Neural progenitor cell (in vitro differentiated cells): Measurements from ENCODE around the gene KRT15. TPM values are rescaled to one million over a fixed set of nuclear protein-coding genes. Genes with fewer than 3 reads are reported as not detected.
A peak's percentile ranks its signal among the peaks of the same experiment; 100 is the strongest.

Experiments used
- DNase-seq: peaks from one replicate; pipeline ENCODE4 v3.0.0-alpha.2; 2016; ENCODE audit warnings: low spot score
- H2AFZ ChIP-seq: fragments of 200-600 bp; sonication (generic); replicated peaks from 2 replicates; pipeline ENCODE4 v1.6.1; 2016; ENCODE audit warnings: antibody characterized with exemption
- H3F3A ChIP-seq: fragments of 200-600 bp; sonication (generic); 2 replicates; pipeline ENCODE4 v1.6.1; 2016; ENCODE audit warnings: antibody characterized with exemption, low read depth
- H3K27ac ChIP-seq: fragments of 200-600 bp; sonication (generic); 2 replicates; pipeline ENCODE4 v1.5.1; 2016; ENCODE audit warnings: mild to moderate bottlenecking
- H3K27me3 ChIP-seq: fragments of 200-600 bp; sonication (generic); 2 replicates; pipeline ENCODE4 v1.6.1; 2016; ENCODE audit warnings: mild to moderate bottlenecking, moderate library complexity
- H3K36me3 ChIP-seq: fragments of 200-600 bp; sonication (generic); 2 replicates; pipeline ENCODE4 v1.5.1; 2016
- H3K4me1 ChIP-seq: fragments of 200-600 bp; sonication (generic); 2 replicates; pipeline ENCODE4 v1.6.1; 2016; ENCODE audit warnings: mixed run types
- H3K4me2 ChIP-seq: fragments of 200-600 bp; sonication (generic); 2 replicates; pipeline ENCODE4 v1.6.1; 2016
- H3K4me3 ChIP-seq: fragments of 200-600 bp; sonication (generic); 2 replicates; pipeline ENCODE4 v1.5.1; 2016
- H3K79me2 ChIP-seq: fragments of 200-600 bp; sonication (generic); 2 replicates; pipeline ENCODE4 v1.6.1; 2016; ENCODE audit warnings: low read depth
- H3K9ac ChIP-seq: fragments of 200-600 bp; sonication (generic); 2 replicates; pipeline ENCODE4 v1.6.1; 2016
- H3K9me3 ChIP-seq: fragments of 200-600 bp; sonication (generic); 2 replicates; pipeline ENCODE4 v1.5.1; 2016; ENCODE audit warnings: low read depth
- H4K20me1 ChIP-seq: fragments of 200-600 bp; sonication (generic); 2 replicates; pipeline ENCODE4 v1.6.1; 2016; ENCODE audit warnings: low read depth
- H3K27ac Mint-ChIP-seq: 3 replicates; pipeline ENCODE4 v1.8.0; 2021; ENCODE audit warnings: mixed read lengths
- H3K27me3 Mint-ChIP-seq: 2 replicates; pipeline ENCODE4 v1.8.0; 2022; ENCODE audit warnings: low read depth, mild to moderate bottlenecking, inconsistent platforms, moderate library complexity, mixed read lengths; ENCODE audit not compliant: insufficient read depth
- H3K36me3 Mint-ChIP-seq: 3 replicates; pipeline ENCODE4 v1.8.0; 2021; ENCODE audit warnings: mixed read lengths
- H3K4me1 Mint-ChIP-seq: 3 replicates; pipeline ENCODE4 v1.8.0; 2021; ENCODE audit warnings: mixed read lengths
- H3K4me3 Mint-ChIP-seq: 3 replicates; pipeline ENCODE4 v1.8.0; 2021; ENCODE audit warnings: mild to moderate bottlenecking, moderate library complexity, mixed read lengths
- H3K9me3 Mint-ChIP-seq: 3 replicates; pipeline ENCODE4 v1.8.0; 2020; ENCODE audit warnings: mixed read lengths
- EZH2 ChIP-seq: fragments of 200-600 bp; sonication (generic); IDR thresholded peaks from 2 replicates; pipeline ENCODE4 v1.6.1; 2017; ENCODE audit warnings: antibody characterized with exemption, mild to moderate bottlenecking, moderate library complexity
- EZH2phosphoT487 ChIP-seq: fragments of 200-600 bp; sonication (generic); IDR thresholded peaks from 2 replicates; pipeline ENCODE4 v1.6.1; 2017; ENCODE audit warnings: antibody characterized with exemption
- total RNA-seq: library from RNA; depleted of rRNA; stranded (reverse); fragments of >200 nt; gene quantifications from 2 replicates; pipeline ENCODE4 v1.2.3, GENCODE V29; 2015; ENCODE audit warnings: low replicate concordance
- TF ChIP-seq, protein P1 (sequence below): fragments of 200-600 bp; sonication (generic); IDR thresholded peaks from 2 replicates; pipeline ENCODE4 v1.5.1; 2017; ENCODE audit warnings: antibody characterized with exemption, mild to moderate bottlenecking

KRT15 gene
- total RNA-seq, 1 donor from 2014 or later: not detected

GRCh38 chr17:41467561-41467960 lies 51.1 kb downstream of the KRT15 start:
- H3K9ac ChIP-seq: no peak overlapping the region
- H3K36me3 ChIP-seq: no peaks in the 10 kb centered on the region
- no peak overlapping the region for H3K4me3 Mint-ChIP-seq
- H3K27me3 ChIP-seq: no peaks in the 10 kb centered on the region
- H3K4me1 Mint-ChIP-seq: no peaks in the 10 kb centered on the region
- no peak for DNase-seq
- no peaks in the 10 kb centered on the region for H3F3A ChIP-seq
- no peaks in the 10 kb centered on the region for H3K79me2 ChIP-seq
- H4K20me1 ChIP-seq: no peaks in the 10 kb centered on the region
- no peaks in the 10 kb centered on the region for H3K27me3 Mint-ChIP-seq
- H3K9me3 Mint-ChIP-seq: peaks cover 8% of the 10 kb centered on the region
- TF ChIP-seq EZH2 (no peak), EZH2phosphoT487 (no peak)
- TF ChIP-seq, protein P1, sequence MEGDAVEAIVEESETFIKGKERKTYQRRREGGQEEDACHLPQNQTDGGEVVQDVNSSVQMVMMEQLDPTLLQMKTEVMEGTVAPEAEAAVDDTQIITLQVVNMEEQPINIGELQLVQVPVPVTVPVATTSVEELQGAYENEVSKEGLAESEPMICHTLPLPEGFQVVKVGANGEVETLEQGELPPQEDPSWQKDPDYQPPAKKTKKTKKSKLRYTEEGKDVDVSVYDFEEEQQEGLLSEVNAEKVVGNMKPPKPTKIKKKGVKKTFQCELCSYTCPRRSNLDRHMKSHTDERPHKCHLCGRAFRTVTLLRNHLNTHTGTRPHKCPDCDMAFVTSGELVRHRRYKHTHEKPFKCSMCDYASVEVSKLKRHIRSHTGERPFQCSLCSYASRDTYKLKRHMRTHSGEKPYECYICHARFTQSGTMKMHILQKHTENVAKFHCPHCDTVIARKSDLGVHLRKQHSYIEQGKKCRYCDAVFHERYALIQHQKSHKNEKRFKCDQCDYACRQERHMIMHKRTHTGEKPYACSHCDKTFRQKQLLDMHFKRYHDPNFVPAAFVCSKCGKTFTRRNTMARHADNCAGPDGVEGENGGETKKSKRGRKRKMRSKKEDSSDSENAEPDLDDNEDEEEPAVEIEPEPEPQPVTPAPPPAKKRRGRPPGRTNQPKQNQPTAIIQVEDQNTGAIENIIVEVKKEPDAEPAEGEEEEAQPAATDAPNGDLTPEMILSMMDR: no peak
- no peak overlapping the region for H2AFZ ChIP-seq
- H3K4me2 ChIP-seq: no peak overlapping the region
- H3K36me3 Mint-ChIP-seq: no peaks in the 10 kb centered on the region
- H3K4me1 ChIP-seq: no peaks in the 10 kb centered on the region
- no peak overlapping the region for H3K27ac Mint-ChIP-seq
- no peaks in the 10 kb centered on the region for H3K9me3 ChIP-seq
- H3K4me3 ChIP-seq: no peak overlapping the region
- H3K27ac ChIP-seq: no peak overlapping the region

GRCh38 chr17:41466988-41467387 lies 51.7 kb downstream of the KRT15 start, which contains the start of gene KRT32:
KRT32 (minus strand) TSS chr17:41467386; CDS start chr17:41467325, 61 bp downstream.
- no peaks in the 10 kb centered on the region for H3K36me3 Mint-ChIP-seq
- no peak within 1 kb of the TSS for H3K27ac Mint-ChIP-seq
- no peaks in the 10 kb centered on the region for H3K27me3 Mint-ChIP-seq
- Histone ChIP-seq H3K4me2 (no peak within 1 kb of the TSS), H3K36me3 (no peaks in the 10 kb centered on the region), H2AFZ (no peak within 1 kb of the TSS), H3K4me1 (no peaks in the 10 kb centered on the region), H3K9me3 (no peaks in the 10 kb centered on the region), H3K27me3 (no peaks in the 10 kb centered on the region), H3K79me2 (no peaks in the 10 kb centered on the region), H3K4me3 (no peak within 1 kb of the TSS), H3F3A (no peaks in the 10 kb centered on the region), H3K9ac (no peak within 1 kb of the TSS), H4K20me1 (no peaks in the 10 kb centered on the region), H3K27ac (no peak within 1 kb of the TSS)
- DNase-seq: no peak
- H3K4me1 Mint-ChIP-seq: no peaks in the 10 kb centered on the region
- peaks cover 8% of the 10 kb centered on the region for H3K9me3 Mint-ChIP-seq
- no peak for TF ChIP-seq EZH2phosphoT487
- TF ChIP-seq, protein P1: no peak
- TF ChIP-seq EZH2: no peak
- no peak within 1 kb of the TSS for H3K4me3 Mint-ChIP-seq

DNA sequence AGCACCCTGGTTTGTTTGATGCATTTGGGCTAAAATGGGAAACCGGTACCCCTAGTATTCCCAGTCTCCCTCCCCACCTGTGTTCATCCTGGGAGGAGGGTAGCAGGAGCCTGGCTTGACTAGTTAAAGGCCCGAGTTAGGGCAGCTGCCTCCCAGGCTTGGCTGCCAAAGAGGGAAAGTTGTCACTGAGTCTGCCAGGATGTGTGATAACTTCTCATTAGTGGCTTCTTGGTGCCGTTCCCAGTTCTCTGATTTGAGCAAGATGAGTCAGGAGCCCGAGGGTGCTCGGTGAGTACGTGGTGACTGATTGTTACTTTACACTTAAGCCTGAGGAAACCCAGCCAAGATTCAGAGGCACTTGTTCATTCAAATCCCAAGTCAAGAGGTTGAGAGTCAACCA lies 54.0 kb downstream of the KRT15 start:
- H3K27ac Mint-ChIP-seq: peak overlapping the region; percentile 25
- Histone ChIP-seq H4K20me1 (no peaks in the 10 kb centered on the region), H3K79me2 (no peaks in the 10 kb centered on the region), H3K27ac (no peak overlapping the region), H3K9ac (no peak overlapping the region), H3K4me3 (no peak overlapping the region), H2AFZ (no peak overlapping the region), H3K27me3 (no peaks in the 10 kb centered on the region), H3F3A (no peaks in the 10 kb centered on the region), H3K4me2 (no peak overlapping the region), H3K36me3 (no peaks in the 10 kb centered on the region), H3K9me3 (no peaks in the 10 kb centered on the region), H3K4me1 (no peaks in the 10 kb centered on the region)
- no peak for DNase-seq
- H3K4me3 Mint-ChIP-seq: no peak overlapping the region
- no peaks in the 10 kb centered on the region for H3K27me3 Mint-ChIP-seq
- no peaks in the 10 kb centered on the region for H3K4me1 Mint-ChIP-seq
- H3K9me3 Mint-ChIP-seq: peaks cover 3% of the 10 kb centered on the region
- no peaks in the 10 kb centered on the region for H3K36me3 Mint-ChIP-seq
- TF ChIP-seq EZH2 (no peak), EZH2phosphoT487 (no peak)
- TF ChIP-seq, protein P1: no peak
